ENCODE measurements around the gene CRIP1. TPM values are rescaled to one million over a fixed set of nuclear protein-coding genes. Genes with fewer than 3 reads are reported as not detected.

The CRIP1 gene
- total RNA-seq, 1 experiment from 2014 or later: 6.9 TPM

DNA sequence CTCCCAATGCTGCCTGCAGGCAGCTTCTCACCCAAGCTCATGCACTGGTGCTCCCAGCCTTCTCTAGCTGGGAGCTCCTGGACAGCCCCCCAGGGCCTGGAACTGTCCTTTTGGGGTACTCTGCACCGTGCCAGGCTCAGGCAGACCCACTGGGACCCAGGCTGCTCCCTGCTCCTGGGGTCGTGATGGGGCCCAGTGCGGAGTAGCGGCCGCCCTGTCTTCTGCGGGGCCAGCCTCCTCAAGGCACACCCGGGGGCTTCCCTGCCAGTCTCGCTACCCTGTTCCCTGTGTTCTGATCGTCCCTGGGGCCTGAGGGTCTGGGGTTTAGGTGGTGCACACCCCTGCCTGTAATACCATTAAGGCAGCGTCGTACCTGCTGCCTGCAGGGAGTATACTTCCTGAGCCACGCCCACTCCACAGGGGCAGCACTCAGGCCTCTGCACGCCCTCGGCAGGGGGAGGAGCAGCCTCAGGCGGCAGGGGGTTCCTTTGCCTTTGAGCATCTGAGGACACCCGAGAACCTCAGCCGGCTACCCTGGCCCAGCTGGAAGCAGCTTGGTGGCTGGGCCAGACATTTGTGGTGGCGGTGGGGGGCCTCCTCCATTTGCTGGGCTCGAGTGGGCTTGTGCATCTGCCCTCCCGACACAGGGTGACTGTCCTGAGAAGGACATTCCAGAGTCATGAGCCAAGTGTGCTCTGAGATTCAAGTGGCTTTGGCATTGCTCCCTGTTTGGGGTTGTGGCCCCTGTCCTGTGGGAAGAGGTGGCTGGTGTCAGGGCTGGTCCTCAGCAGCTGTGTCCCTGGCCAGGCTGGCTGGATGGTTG, 21.3 kb upstream of the CRIP1 start:
- H3K27me3 Mint-ChIP-seq (ENCODE audit: low read depth): no peaks in the 10 kb centered on the region
- H3K27ac ChIP-seq (ENCODE audit: insufficient read length, low read depth, low read length): no peak overlapping the region
- H3K18ac ChIP-seq (ENCODE audit: insufficient read length, low read depth, low read length): no peak overlapping the region
- H2AFZ ChIP-seq (ENCODE audit: low read length): no peak overlapping the region
- H3K79me2 ChIP-seq (ENCODE audit: insufficient read depth, low read length): no peaks in the 10 kb centered on the region
- no peak overlapping the region for H2AK5ac ChIP-seq (ENCODE audit: insufficient read length, low read length)
- DNase-seq: peak; percentile 69
- H4K20me1 ChIP-seq (ENCODE audit: control insufficient read depth, insufficient read depth, insufficient read length): no peaks in the 10 kb centered on the region
- H4K5ac ChIP-seq (ENCODE audit: insufficient read length, low read depth, low read length): no peak overlapping the region
- H2BK12ac ChIP-seq (ENCODE audit: insufficient read length, low read depth, low read length): no peak overlapping the region
- peaks cover 2 to 10% of the 10 kb centered on the region in 2 experiments; a peak in 2 of 4 replicates for H3K4me1 Mint-ChIP-seq
- H4K8ac ChIP-seq (replicated peaks; ENCODE audit: insufficient read length, low read depth, low read length): no peak overlapping the region
- no peak overlapping the region for H3K9ac ChIP-seq (ENCODE audit: extremely low read depth, insufficient read length, low read length)
- no peak overlapping the region for H4K91ac ChIP-seq (ENCODE audit: insufficient read length, low read depth, low read length)
- H2BK5ac ChIP-seq (ENCODE audit: insufficient read length, low read length): no peak overlapping the region
- H3K9me3 Mint-ChIP-seq: no peaks in the 10 kb centered on the region
- H3K4me3 Mint-ChIP-seq: no peak overlapping the region
- no peak overlapping the region for H2BK15ac ChIP-seq (ENCODE audit: low read depth, low read length)
- no CpG with 5 or more reads among the region's 20 CpGs for WGBS (ENCODE audit: extremely low coverage, insufficient read length, low lambda C conversion rate)
- no peaks in the 10 kb centered on the region for H3K4me1 ChIP-seq (ENCODE audit: insufficient read depth, low read length)
- no peaks in the 10 kb centered on the region for H3K27me3 ChIP-seq (ENCODE audit: insufficient read depth, low read length)
- H3K4me2 ChIP-seq (ENCODE audit: insufficient read depth, insufficient read length, low read length): no peak overlapping the region
- H3T11ph ChIP-seq (ENCODE audit: low read length): no peak overlapping the region
- no peaks in the 10 kb centered on the region for H3K9me3 ChIP-seq (ENCODE audit: control insufficient read depth, low read depth, low read length)
- no peaks in the 10 kb centered on the region for H3K23me2 ChIP-seq (ENCODE audit: insufficient read length, low read depth, low read length, poor library complexity, severe bottlenecking)
- H3K36me3 Mint-ChIP-seq (ENCODE audit: insufficient read depth in 1 of 3, low read depth in 3 of 3): peaks cover 17 to 44% (median 41%) of the 10 kb centered on the region in 3 experiments; a peak in 6 of 7 replicates
- H3K56ac ChIP-seq (ENCODE audit: insufficient read length, low read depth, low read length): no peak overlapping the region
- H3K14ac ChIP-seq (ENCODE audit: insufficient read depth, low read length): no peak overlapping the region
- no peak overlapping the region for H2BK20ac ChIP-seq (ENCODE audit: low read depth, low read length, poor library complexity, severe bottlenecking)
- no peaks in the 10 kb centered on the region for H3K79me1 ChIP-seq (ENCODE audit: insufficient read depth, low read depth, low read length, poor library complexity, severe bottlenecking)
- H3K27ac Mint-ChIP-seq: peak overlapping the region in 1 of 3 experiments; percentile 64; a peak in 1 of 7 replicates
- TF ChIP-seq, protein P1, sequence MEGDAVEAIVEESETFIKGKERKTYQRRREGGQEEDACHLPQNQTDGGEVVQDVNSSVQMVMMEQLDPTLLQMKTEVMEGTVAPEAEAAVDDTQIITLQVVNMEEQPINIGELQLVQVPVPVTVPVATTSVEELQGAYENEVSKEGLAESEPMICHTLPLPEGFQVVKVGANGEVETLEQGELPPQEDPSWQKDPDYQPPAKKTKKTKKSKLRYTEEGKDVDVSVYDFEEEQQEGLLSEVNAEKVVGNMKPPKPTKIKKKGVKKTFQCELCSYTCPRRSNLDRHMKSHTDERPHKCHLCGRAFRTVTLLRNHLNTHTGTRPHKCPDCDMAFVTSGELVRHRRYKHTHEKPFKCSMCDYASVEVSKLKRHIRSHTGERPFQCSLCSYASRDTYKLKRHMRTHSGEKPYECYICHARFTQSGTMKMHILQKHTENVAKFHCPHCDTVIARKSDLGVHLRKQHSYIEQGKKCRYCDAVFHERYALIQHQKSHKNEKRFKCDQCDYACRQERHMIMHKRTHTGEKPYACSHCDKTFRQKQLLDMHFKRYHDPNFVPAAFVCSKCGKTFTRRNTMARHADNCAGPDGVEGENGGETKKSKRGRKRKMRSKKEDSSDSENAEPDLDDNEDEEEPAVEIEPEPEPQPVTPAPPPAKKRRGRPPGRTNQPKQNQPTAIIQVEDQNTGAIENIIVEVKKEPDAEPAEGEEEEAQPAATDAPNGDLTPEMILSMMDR (conservative IDR thresholded peaks at IDR 0.05): no peak
- no peak overlapping the region for H2BK120ac ChIP-seq (ENCODE audit: low read depth, low read length, poor library complexity, severe bottlenecking)
- H3K23ac ChIP-seq (ENCODE audit: insufficient read length, low read depth, low read length): no peak overlapping the region
- H3K4ac ChIP-seq (ENCODE audit: low read depth, low read length): no peak overlapping the region
